Measurements from ENCODE around the gene ITGA2. TPM values are rescaled to one million over a fixed set of nuclear protein-coding genes. Genes with fewer than 3 reads are reported as not detected.

ITGA2 gene
- polyA plus RNA-seq, 1 experiment: 5.3 TPM

- TF ChIP-seq, protein P1, sequence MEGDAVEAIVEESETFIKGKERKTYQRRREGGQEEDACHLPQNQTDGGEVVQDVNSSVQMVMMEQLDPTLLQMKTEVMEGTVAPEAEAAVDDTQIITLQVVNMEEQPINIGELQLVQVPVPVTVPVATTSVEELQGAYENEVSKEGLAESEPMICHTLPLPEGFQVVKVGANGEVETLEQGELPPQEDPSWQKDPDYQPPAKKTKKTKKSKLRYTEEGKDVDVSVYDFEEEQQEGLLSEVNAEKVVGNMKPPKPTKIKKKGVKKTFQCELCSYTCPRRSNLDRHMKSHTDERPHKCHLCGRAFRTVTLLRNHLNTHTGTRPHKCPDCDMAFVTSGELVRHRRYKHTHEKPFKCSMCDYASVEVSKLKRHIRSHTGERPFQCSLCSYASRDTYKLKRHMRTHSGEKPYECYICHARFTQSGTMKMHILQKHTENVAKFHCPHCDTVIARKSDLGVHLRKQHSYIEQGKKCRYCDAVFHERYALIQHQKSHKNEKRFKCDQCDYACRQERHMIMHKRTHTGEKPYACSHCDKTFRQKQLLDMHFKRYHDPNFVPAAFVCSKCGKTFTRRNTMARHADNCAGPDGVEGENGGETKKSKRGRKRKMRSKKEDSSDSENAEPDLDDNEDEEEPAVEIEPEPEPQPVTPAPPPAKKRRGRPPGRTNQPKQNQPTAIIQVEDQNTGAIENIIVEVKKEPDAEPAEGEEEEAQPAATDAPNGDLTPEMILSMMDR (IDR thresholded peaks at IDR 0.05; ENCODE audit: insufficient read depth, low read depth, low read length): no peak
- POLR2A ChIA-PET: no interaction called here
- no peaks in the 10 kb centered on the region for H3K27me3 ChIP-seq (ENCODE audit: control insufficient read depth, insufficient read depth, low read length)
- CTCF ChIA-PET: interaction anchor here (1.6 to 1.8 kb wide), 2 partner anchors 7 to 10 kb away, joined by 4 read pairs; no protein-coding TSS in a partner anchor
- no peaks in the 10 kb centered on the region for H3K36me3 ChIP-seq (ENCODE audit: control insufficient read depth, insufficient read depth, low read length)
- no peak for DNase-seq (ENCODE audit: low read depth)
- H3K4me3 ChIP-seq (ENCODE audit: low read depth, low read length): no peak overlapping the region
Observed at GRCh38 chr5:52977264-52977897, 11.8 kb upstream of the ITGA2 start.

DNA sequence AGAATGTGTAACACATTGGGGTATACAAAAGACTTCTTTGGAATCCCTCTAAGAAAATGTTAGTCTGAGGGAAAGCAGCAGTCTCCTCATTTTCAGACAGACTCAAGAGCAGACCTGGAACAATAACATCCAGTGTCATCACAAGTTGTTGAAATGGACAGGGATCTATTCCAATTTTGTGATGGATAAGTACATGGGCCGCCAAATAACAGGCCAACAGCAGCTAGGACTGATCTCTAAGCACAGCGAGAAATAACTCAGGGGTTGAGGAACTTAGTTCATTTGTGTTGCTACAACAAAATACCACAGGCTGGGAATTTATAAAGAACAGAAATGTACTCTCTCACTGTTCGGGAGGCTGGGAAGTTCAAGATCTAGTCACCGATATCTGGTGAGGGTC lies 7.6 kb upstream of the ITGA2 start:
- CTCF ChIA-PET: no interaction called here
- no peaks in the 10 kb centered on the region for H3K36me3 ChIP-seq (ENCODE audit: control insufficient read depth, insufficient read depth, low read length)
- POLR2A ChIA-PET: no interaction called here

GRCh38 chr5:52983731-52984636 lies 5.2 kb upstream of the ITGA2 start:
- Histone ChIP-seq H3K4me3 (ENCODE audit: low read depth, low read length) (no peak overlapping the region), H3K27me3 (ENCODE audit: control insufficient read depth, insufficient read depth, low read length) (no peaks in the 10 kb centered on the region), H3K36me3 (ENCODE audit: control insufficient read depth, insufficient read depth, low read length) (no peaks in the 10 kb centered on the region)
- CTCF ChIA-PET: interaction anchor here (0.9 kb wide), 1 partner anchor 35 kb away, joined by 3 read pairs; no protein-coding TSS in a partner anchor
- POLR2A ChIA-PET: no interaction called here
- DNase-seq (ENCODE audit: low read depth): no peak
- TF ChIP-seq, protein P1 (IDR thresholded peaks at IDR 0.05; ENCODE audit: insufficient read depth, low read depth, low read length): no peak

More for the DNA sequence above, 7.6 kb upstream of the ITGA2 start:
- TF ChIP-seq, protein P1 (IDR thresholded peaks at IDR 0.05; ENCODE audit: insufficient read depth, low read depth, low read length): no peak
- no peak for DNase-seq (ENCODE audit: low read depth)
- no peak overlapping the region for H3K4me3 ChIP-seq (ENCODE audit: low read depth, low read length)
- H3K27me3 ChIP-seq (ENCODE audit: control insufficient read depth, insufficient read depth, low read length): no peaks in the 10 kb centered on the region

- Histone ChIP-seq H3K27me3 (ENCODE audit: control insufficient read depth, insufficient read depth, low read length) (no peaks in the 10 kb centered on the region), H3K4me3 (ENCODE audit: low read depth, low read length) (no peak overlapping the region), H3K36me3 (ENCODE audit: control insufficient read depth, insufficient read depth, low read length) (no peaks in the 10 kb centered on the region)
- DNase-seq (ENCODE audit: low read depth): no peak
- CTCF ChIA-PET: interaction anchor here (0.9 kb wide), 1 partner anchor 36 kb away, joined by 3 read pairs; no protein-coding TSS in a partner anchor
- TF ChIP-seq, protein P1 (IDR thresholded peaks at IDR 0.05; ENCODE audit: insufficient read depth, low read depth, low read length): no peak
- POLR2A ChIA-PET: interaction anchor here (0.7 kb wide), 1 partner anchor 11 kb away, joined by 20 read pairs; no protein-coding TSS in a partner anchor
Observed at GRCh38 chr5:52985306-52985705, 3.8 kb upstream of the ITGA2 start.
